K562 (cell line): ENCODE results near the gene ZNF83. TPM values are rescaled to one million over a fixed set of nuclear protein-coding genes. Genes with fewer than 3 reads are reported as not detected.
"Not testable (repeated sequence)": the region's sequence is repeated elsewhere in the genome, so short reads cannot be mapped to it uniquely, and the experiment has no call there.

Experiments used
- ATAC-seq: fragments of 200-7000 bp; cut with Tn5 transposase; 3 replicates; pipeline ENCODE4 v1.9.1; 2020; ENCODE audit warnings: moderate library complexity
- BruUV-seq: library from RNA; stranded (reverse); fragments of 400-500 nt; replicated peaks from 2 replicates; lab custom pipeline; 2021; lab: Mats Ljungman, UMichigan
- CTCF ChIA-PET: fragments of 300-600 bp; formaldehyde crosslinking; extraction: SDS; loops from one replicate; lab custom pipeline; 2021; ENCODE audit warnings: low intra/inter-chr PET ratio; lab: Yijun Ruan, JAX
- POLR2A ChIA-PET: fragments of 300-600, 350-650 bp; sonication (Branson Sonifier 250); formaldehyde crosslinking; extraction: SDS; loops from one replicate; lab custom pipeline; 2021; ENCODE audit warnings: antibody characterized with exemption, inconsistent platforms; lab: Yijun Ruan, JAX
- DNase-seq, 4 experiments: peaks; one replicate each; pipeline versions ENCODE4 v3.0.0 to v3.0.0-alpha.2; 2011 to 2018; ENCODE audit warnings: low spot score in 3 of 4, mixed read lengths in 3 of 4; ENCODE audit errors: extremely low read depth in 1 of 4
- FAIRE-seq: peaks from 2 replicates; lab custom pipeline; 2011; peaks lifted over from hg19 to GRCh38; lab: Jason Lieb, UNC
- H2AFZ ChIP-seq: 2 replicates; pipeline ENCODE4 v1.6.0; 2011; ENCODE audit warnings: low read depth, low read length, control low read depth, inconsistent platforms
- H3K27ac ChIP-seq: fragments of 200-600 bp; 3 replicates; pipeline ENCODE4 v1.8.0; 2011; ENCODE audit warnings: low read depth, mild to moderate bottlenecking, control low read depth, inconsistent platforms, low read length, moderate library complexity, mixed read lengths; ENCODE audit errors: extremely low read depth
- H3K27me3 ChIP-seq, 2 experiments: fragments of 300-600 bp in 1 of 2; 2 replicates in 1 of 2; 3 replicates in 1 of 2; pipeline versions ENCODE4 v1.6.0 to v1.8.0; 2011; ENCODE audit warnings: inconsistent platforms in 2 of 2, low read length in 2 of 2, mild to moderate bottlenecking in 1 of 2, mixed read lengths in 1 of 2, moderate library complexity in 1 of 2; ENCODE audit not compliant: control insufficient read depth in 2 of 2, insufficient read depth in 2 of 2
- H3K36me3 ChIP-seq: fragments of 300-600 bp; 3 replicates; pipeline ENCODE4 v1.8.0; 2011; ENCODE audit warnings: mild to moderate bottlenecking, low read length, inconsistent platforms; ENCODE audit not compliant: control insufficient read depth, insufficient read depth
- H3K4me1 ChIP-seq, 2 experiments: fragments of 200-600 bp in 1 of 2; replicated peaks in 1 of 2; 2 replicates in 1 of 2; 3 replicates in 1 of 2; pipeline versions ENCODE4 v1.5.1 to v1.8.0; 2011; ENCODE audit warnings: inconsistent platforms in 2 of 2, low read length in 2 of 2, mild to moderate bottlenecking in 1 of 2, mixed read lengths in 1 of 2, moderate library complexity in 1 of 2; ENCODE audit not compliant: control insufficient read depth in 2 of 2, insufficient read depth in 2 of 2
- H3K4me2 ChIP-seq: 2 replicates; pipeline ENCODE4 v1.6.1; 2011; ENCODE audit warnings: low read length, control low read depth, inconsistent platforms, mixed read lengths; ENCODE audit not compliant: insufficient read depth
- H3K4me3 ChIP-seq: fragments of 200-600 bp; sonication (generic), shearing (Covaris generic); 2 replicates; pipeline ENCODE4 v1.5.1; 2016; ENCODE audit warnings: control low read depth, inconsistent platforms
- H3K79me2 ChIP-seq: fragments of 200-600 bp; 3 replicates; pipeline ENCODE4 v1.8.0; 2011; ENCODE audit warnings: low read length, inconsistent platforms; ENCODE audit not compliant: control insufficient read depth, insufficient read depth
- H3K9ac ChIP-seq, 2 experiments: 2 replicates each; pipeline versions ENCODE4 v1.6.0 to v1.6.1; 2011; ENCODE audit warnings: low read depth in 2 of 2, low read length in 2 of 2, control low read depth in 1 of 2, inconsistent platforms in 1 of 2, mild to moderate bottlenecking in 1 of 2, mixed read lengths in 1 of 2; ENCODE audit not compliant: insufficient read depth in 1 of 2
- H3K9me1 ChIP-seq: one replicate; pipeline ENCODE4 v1.6.0; 2011; ENCODE audit warnings: inconsistent platforms, mild to moderate bottlenecking, low read length, moderate library complexity; ENCODE audit not compliant: control insufficient read depth, insufficient read depth
- H3K9me3 ChIP-seq: replicated peaks from 2 replicates; pipeline ENCODE4 v1.5.1; 2011; ENCODE audit warnings: low read depth, low read length, inconsistent platforms; ENCODE audit not compliant: control insufficient read depth, insufficient read depth
- H4K20me1 ChIP-seq: replicated peaks from 2 replicates; pipeline ENCODE4 v1.6.1; 2011; ENCODE audit warnings: low read length, inconsistent platforms, mixed read lengths; ENCODE audit not compliant: control insufficient read depth, insufficient read depth
- MBD1 ChIP-seq: fragments of 250-450 bp; sonication (Bioruptor Pico); IDR thresholded peaks from 2 replicates; pipeline ENCODE4 v1.8.0; 2022; ENCODE audit warnings: inconsistent platforms
- ZBTB33 ChIP-seq: sonication (generic); formaldehyde crosslinking; IDR thresholded peaks from 2 replicates; pipeline ENCODE4 v1.8.1; 2023; ENCODE audit warnings: mild to moderate bottlenecking, missing genetic modification reagents
- WGBS: fragments of 100-300 bp; shearing (Covaris generic); methylation state at CpG from one replicate; pipeline ENCODE4 v1.1.6; 2016; ENCODE audit warnings: low coverage, mixed read lengths; ENCODE audit not compliant: insufficient coverage; ENCODE audit errors: missing lambda C conversion rate; 5-methylcytosine and 5-hydroxymethylcytosine counted together
- in situ Hi-C: fragments of 300-500 bp; cut with MboI; formaldehyde crosslinking; loops from 4 replicates; pipeline ENCODE4 v1.15.0; 2018; ENCODE audit warnings: inconsistent platforms, mixed read lengths
- intact Hi-C: fragments of 100-400 bp; cut with micrococcal nuclease; formaldehyde crosslinking; loops from 2 replicates; pipeline ENCODE4 v1.14.2; 2022
- polyA plus RNA-seq, 8 experiments: library from polyadenylated mRNA; depleted of rRNA in 4 of 8; stranded (reverse) in 5 of 8; unstranded in 3 of 8; fragments of >200 nt; fragmentation: Nextera tagmentation in 2 of 8; fragmentation: Illumina TruSeq in 1 of 8; extraction: Ambion mirVana in 2 of 8; extraction: Trizol in 1 of 8; gene quantifications; 2 replicates each; pipeline versions ENCODE4 v1.2.1 to v1.2.3, GENCODE V29; 2011 to 2014; ENCODE audit warnings: inconsistent platforms in 1 of 8, missing spikeins in 1 of 8
- total RNA-seq, 7 experiments: library from RNA; depleted of rRNA in 6 of 7; stranded (reverse); fragments of >200 nt in 6 of 7; fragmentation: Illumina TruSeq in 2 of 7; extraction: Trizol in 2 of 7; gene quantifications; 2 replicates each; pipeline versions ENCODE4 v1.2.1 to v1.2.3, GENCODE V29; 2011 to 2021; ENCODE audit warnings: low replicate concordance in 1 of 7

ZNF83 gene
- total and polyA plus RNA-seq, 9 of the 15 experiments (the other 6 are each of a cell fraction or from before 2014, with no cell fraction given) = 18.6 to 74.3 (median 51.9) TPM

- Histone ChIP-seq H3K27ac (0 out of 3 replicates have a peak overlapping the region, but pooled peaks have one; percentile 6), H3K4me3 (peak overlapping the region; percentile 72), H3K4me1 (peaks cover 2 to 11% of the 10 kb centered on the region in 2 experiments; a peak in 3 of 5 replicates), H3K79me2 (peaks cover 18% of the 10 kb centered on the region), H3K4me2 (peak overlapping the region; percentile 96), H3K36me3 (peaks cover 25% of the 10 kb centered on the region; the same call in 1 of the 3 replicates), H2AFZ (peak overlapping the region; percentile 60)
- 63% methylated on average over 13 of the region's 13 CpGs for WGBS
- DNase-seq (peak in 3 of 4 experiments; percentile 8 to 17 (median 10)), ATAC-seq (peak; percentile 4; the same call in 1 of the 3 replicates)
- 0 out of 2 replicates have a peak, but pooled peaks have one; percentile 24 for TF ChIP-seq ZBTB33 (CRISPR knock-in tag)
- TF ChIP-seq MBD1 (CRISPR knock-in tag) = 0 out of 2 replicates have a peak, but pooled peaks have one; percentile 30
- H3K9me1 ChIP-seq, FAIRE-seq, H3K9ac ChIP-seq, POLR2A ChIA-PET, H4K20me1 ChIP-seq, in situ Hi-C loops, H3K9me3 ChIP-seq, CTCF ChIA-PET, H3K27me3 ChIP-seq, intact Hi-C loops, BruUV-seq: not testable (repeated sequence)
Observed at GRCh38 chr19:52569638-52569999, 68.5 kb downstream of the ZNF83 start.
